CD14-positive monocyte (primary cell): ENCODE data around the gene PSMA4. TPM values are rescaled to one million over a fixed set of nuclear protein-coding genes. Genes with fewer than 3 reads are reported as not detected.
A peak's percentile ranks its signal among the peaks of the same experiment; 100 is the strongest.

Experiments used
- DNase-seq, 3 donors: peaks; one replicate each; pipeline ENCODE4 v3.0.0-alpha.2; 2011 to 2022
- H2AFZ ChIP-seq: 2 replicates; pipeline ENCODE4 v1.6.0; 2012; ENCODE audit warnings: mild to moderate bottlenecking, low read depth, low read length, inconsistent platforms; ENCODE audit not compliant: insufficient read depth, poor library complexity, severe bottlenecking
- H3K27ac ChIP-seq, 2 donors: 1 replicate in 1 of 2; 2 replicates in 1 of 2; pipeline ENCODE4 v1.5.1; 2012 to 2013; ENCODE audit warnings: low read length in 2 of 2, control low read depth in 1 of 2, inconsistent platforms in 1 of 2, low read depth in 1 of 2, mild to moderate bottlenecking in 1 of 2
- H3K27me3 ChIP-seq, 2 donors: one replicate each; pipeline versions ENCODE4 v1.6.0 to v1.6.1; 2011 to 2013; ENCODE audit warnings: low read length in 2 of 2; ENCODE audit not compliant: control insufficient read depth in 2 of 2, insufficient read depth in 2 of 2
- H3K36me3 ChIP-seq, 2 donors: replicated peaks in 1 of 2; 1 replicate in 1 of 2; 2 replicates in 1 of 2; pipeline versions ENCODE4 v1.5.1 to v1.6.1; 2012 to 2013; ENCODE audit warnings: low read length in 2 of 2, control low read depth in 1 of 2, inconsistent platforms in 1 of 2, mild to moderate bottlenecking in 1 of 2; ENCODE audit not compliant: insufficient read depth in 2 of 2, control insufficient read depth in 1 of 2
- H3K4me1 ChIP-seq, 2 donors: 1 replicate in 1 of 2; 2 replicates in 1 of 2; pipeline versions ENCODE4 v1.5.1 to v1.6.1; 2012 to 2013; ENCODE audit warnings: low read length in 2 of 2, control low read depth in 1 of 2, inconsistent platforms in 1 of 2, mild to moderate bottlenecking in 1 of 2, moderate library complexity in 1 of 2; ENCODE audit not compliant: insufficient read depth in 2 of 2, control insufficient read depth in 1 of 2
- H3K4me2 ChIP-seq: replicated peaks from 2 replicates; pipeline ENCODE3; 2012; ENCODE audit warnings: low read length, moderate library complexity, mild to moderate bottlenecking; ENCODE audit not compliant: poor library complexity, severe bottlenecking; ENCODE audit errors: extremely low read depth
- H3K4me3 ChIP-seq, 3 experiments: fragments of 200-600 bp in 1 of 3; sonication (generic) in 1 of 3; replicated peaks in 1 of 3; 1 replicate in 2 of 3; 2 replicates in 1 of 3; pipeline ENCODE4 v1.5.1; 2011 to 2013; ENCODE audit warnings: low read length in 3 of 3, mild to moderate bottlenecking in 3 of 3, control low read depth in 2 of 3, low read depth in 2 of 3, inconsistent platforms in 1 of 3, moderate library complexity in 1 of 3
- H3K79me2 ChIP-seq: 2 replicates; pipeline ENCODE4 v1.6.0; 2012; ENCODE audit warnings: mild to moderate bottlenecking, control low read depth, inconsistent platforms, low read length, moderate library complexity; ENCODE audit not compliant: insufficient read depth
- H3K9ac ChIP-seq: 2 replicates; pipeline ENCODE4 v1.6.0; 2017; ENCODE audit warnings: low read length, mild to moderate bottlenecking; ENCODE audit not compliant: insufficient read depth, poor library complexity, severe bottlenecking
- H3K9me3 ChIP-seq, 2 donors: replicated peaks in 1 of 2; 1 replicate in 1 of 2; 2 replicates in 1 of 2; pipeline versions ENCODE4 v1.5.1 to v1.6.1; 2012 to 2013; ENCODE audit warnings: low read length in 2 of 2, control low read depth in 1 of 2; ENCODE audit not compliant: control insufficient read depth in 1 of 2, insufficient read depth in 1 of 2
- H4K20me1 ChIP-seq: 2 replicates; pipeline ENCODE4 v1.6.0; 2012; ENCODE audit warnings: mild to moderate bottlenecking, low read length, control low read depth, moderate library complexity; ENCODE audit not compliant: insufficient read depth
- H3K27ac Mint-ChIP-seq, 7 donors: one replicate each; pipeline ENCODE4 v1.8.0; 2020; ENCODE audit warnings: mild to moderate bottlenecking in 7 of 7, mixed read lengths in 7 of 7, moderate library complexity in 6 of 7, inconsistent platforms in 2 of 7
- H3K27me3 Mint-ChIP-seq, 3 donors: one replicate each; pipeline ENCODE4 v1.8.0; 2021 to 2022; ENCODE audit warnings: low read depth in 3 of 3, mild to moderate bottlenecking in 3 of 3, mixed read lengths in 3 of 3, moderate library complexity in 3 of 3, inconsistent platforms in 1 of 3
- H3K36me3 Mint-ChIP-seq, 2 donors: one replicate each; pipeline ENCODE4 v1.8.0; 2020; ENCODE audit warnings: mixed read lengths in 2 of 2, inconsistent platforms in 1 of 2, mild to moderate bottlenecking in 1 of 2
- H3K4me1 Mint-ChIP-seq: one replicate; pipeline ENCODE4 v1.8.0; 2020; ENCODE audit warnings: mild to moderate bottlenecking, mixed read lengths
- H3K4me3 Mint-ChIP-seq, 2 donors: one replicate each; pipeline ENCODE4 v1.8.0; 2020; ENCODE audit warnings: mild to moderate bottlenecking in 2 of 2, mixed read lengths in 2 of 2, moderate library complexity in 1 of 2
- H3K9me3 Mint-ChIP-seq, 7 donors: one replicate each; pipeline ENCODE4 v1.8.0; 2020 to 2022; ENCODE audit warnings: mixed read lengths in 7 of 7, mild to moderate bottlenecking in 6 of 7, moderate library complexity in 6 of 7, inconsistent platforms in 2 of 7
- WGBS: methylation state at CpG from one replicate; pipeline ENCODE4 v1.1.5; 2013; ENCODE audit warnings: missing lambda C conversion rate; ENCODE audit not compliant: insufficient coverage; 5-methylcytosine and 5-hydroxymethylcytosine counted together
- intact Hi-C, 2 donors: fragments of 100-400 bp; cut with micrococcal nuclease; formaldehyde crosslinking; loops; one replicate each; pipeline versions ENCODE4 v1.15.0 to v1.15.1; 2023
- polyA plus RNA-seq, 3 donors: library from polyadenylated mRNA; depleted of rRNA in 1 of 3; unstranded in 2 of 3; stranded (reverse) in 1 of 3; fragments of 300-500 nt in 2 of 3; fragments of >200 nt in 1 of 3; fragmentation: Illumina TruSeq in 2 of 3; gene quantifications; 1 replicate in 2 of 3; 2 replicates in 1 of 3; pipeline ENCODE4 v1.2.3, GENCODE V29; 2012 to 2021
- TF ChIP-seq, protein P1 (sequence below): fragments of 200-600 bp; IDR thresholded peaks from one replicate; pipeline ENCODE4 v1.8.0; 2022; ENCODE audit warnings: antibody characterized with exemption, mild to moderate bottlenecking

The PSMA4 gene
- polyA plus RNA-seq, 3 donors, result 121 to 421 (median 406) TPM

DNA sequence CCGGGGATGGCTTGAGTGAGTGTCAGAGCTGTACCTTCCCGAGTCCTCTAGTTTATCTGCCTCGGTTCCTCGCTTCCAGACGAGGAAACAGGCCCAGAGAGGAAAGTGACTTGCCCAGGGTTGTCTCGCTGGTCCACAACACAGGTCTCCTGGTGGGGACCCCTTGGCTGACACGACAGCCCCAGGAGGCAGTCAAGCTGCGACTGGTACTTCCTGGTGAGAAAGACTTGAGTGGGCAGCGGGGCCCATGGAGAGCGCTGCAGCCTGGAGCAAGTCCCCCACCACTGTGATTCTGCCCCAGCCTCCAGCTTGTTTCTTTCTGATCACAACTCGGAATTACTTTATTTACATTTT, 24.5 kb downstream of the PSMA4 start:
- Histone ChIP-seq H3K9me3 (no peaks in the 10 kb centered on the region), H3K9ac (peak overlapping the region; percentile 39), H4K20me1 (no peaks in the 10 kb centered on the region), H3K27ac (no peak overlapping the region), H2AFZ (peak overlapping the region; percentile 67), H3K4me2 (peak overlapping the region; percentile 89), H3K4me1 (peaks cover 14 to 19% of the 10 kb centered on the region in 2 donors), H3K27me3 (peaks cover 29 to 32% of the 10 kb centered on the region in 2 donors), H3K4me3 (peak overlapping the region in 1 of 3 experiments; percentile 75), H3K79me2 (no peaks in the 10 kb centered on the region), H3K36me3 (no peaks in the 10 kb centered on the region)
- Mint-ChIP-seq H3K27me3 (peaks cover 27 to 51% (median 29%) of the 10 kb centered on the region in 3 donors), H3K4me3 (peak overlapping the region; percentile 82 to 90), H3K27ac (peak overlapping the region in 1 of 7 donors; percentile 9), H3K9me3 (peaks cover 0 to 4% (median 2%) of the 10 kb centered on the region in 7 donors), H3K4me1 (peaks cover 22% of the 10 kb centered on the region), H3K36me3 (peaks cover 0 to 4% of the 10 kb centered on the region in 2 donors)
- WGBS, result 10% methylated on average over 10 of the region's 11 CpGs
- intact Hi-C loops, result no loop called here
- TF ChIP-seq, protein P1, sequence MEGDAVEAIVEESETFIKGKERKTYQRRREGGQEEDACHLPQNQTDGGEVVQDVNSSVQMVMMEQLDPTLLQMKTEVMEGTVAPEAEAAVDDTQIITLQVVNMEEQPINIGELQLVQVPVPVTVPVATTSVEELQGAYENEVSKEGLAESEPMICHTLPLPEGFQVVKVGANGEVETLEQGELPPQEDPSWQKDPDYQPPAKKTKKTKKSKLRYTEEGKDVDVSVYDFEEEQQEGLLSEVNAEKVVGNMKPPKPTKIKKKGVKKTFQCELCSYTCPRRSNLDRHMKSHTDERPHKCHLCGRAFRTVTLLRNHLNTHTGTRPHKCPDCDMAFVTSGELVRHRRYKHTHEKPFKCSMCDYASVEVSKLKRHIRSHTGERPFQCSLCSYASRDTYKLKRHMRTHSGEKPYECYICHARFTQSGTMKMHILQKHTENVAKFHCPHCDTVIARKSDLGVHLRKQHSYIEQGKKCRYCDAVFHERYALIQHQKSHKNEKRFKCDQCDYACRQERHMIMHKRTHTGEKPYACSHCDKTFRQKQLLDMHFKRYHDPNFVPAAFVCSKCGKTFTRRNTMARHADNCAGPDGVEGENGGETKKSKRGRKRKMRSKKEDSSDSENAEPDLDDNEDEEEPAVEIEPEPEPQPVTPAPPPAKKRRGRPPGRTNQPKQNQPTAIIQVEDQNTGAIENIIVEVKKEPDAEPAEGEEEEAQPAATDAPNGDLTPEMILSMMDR, result no peak
- DNase-seq, result no peak

DNA sequence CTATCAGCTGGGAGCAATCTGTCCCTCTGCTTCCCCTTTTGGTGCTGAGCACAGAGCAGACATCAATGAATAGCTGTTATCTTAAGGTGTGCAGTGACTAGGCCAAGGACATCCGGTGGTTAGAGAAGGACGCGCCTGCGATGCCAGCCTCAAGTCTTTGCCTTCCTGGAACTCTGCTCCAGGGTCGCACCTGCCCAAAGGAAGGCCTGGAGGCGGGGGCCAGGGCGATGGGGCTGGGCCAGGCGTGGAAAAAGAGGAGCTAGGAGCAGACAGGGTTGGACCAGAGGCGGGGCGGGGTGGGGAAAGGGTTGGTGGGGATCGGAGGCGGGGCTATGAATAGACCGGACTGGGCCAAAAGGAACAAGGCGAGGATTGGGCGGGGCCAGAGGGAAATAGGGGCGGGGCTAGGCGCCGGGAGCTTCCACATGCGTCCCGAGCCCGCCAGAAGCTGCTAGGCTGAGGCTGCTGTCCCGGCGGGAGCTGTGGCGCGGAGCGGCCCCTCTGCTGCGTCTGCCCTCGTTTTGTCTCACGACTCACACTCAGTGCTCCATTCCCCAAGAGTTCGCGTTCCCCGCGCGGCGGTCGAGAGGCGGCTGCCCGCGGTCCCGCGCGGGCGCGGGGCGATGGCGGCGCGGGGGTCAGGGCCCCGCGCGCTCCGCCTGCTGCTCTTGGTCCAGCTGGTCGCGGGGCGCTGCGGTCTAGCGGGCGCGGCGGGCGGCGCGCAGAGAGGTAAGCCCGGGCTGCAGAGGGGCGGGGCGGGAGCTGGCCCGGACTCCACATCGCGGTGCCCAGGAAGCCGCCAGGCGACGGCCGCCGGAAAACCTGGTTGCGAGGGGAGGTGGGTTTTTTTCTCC, 25.1 kb downstream of the PSMA4 start, which contains the start of gene CHRNA5:
Gene CHRNA5 (plus strand): TSS at position 424 of the 854 bp plus-strand sequence. CDS start 200 bp downstream, at position 624.
- H3K27ac ChIP-seq, result no peak within 1 kb of the TSS
- TF ChIP-seq, protein P1, result no peak
- H3K36me3 Mint-ChIP-seq, result peaks cover 0 to 4% of the 10 kb centered on the region in 2 donors

More for the DNA sequence above, 25.1 kb downstream of the PSMA4 start, which contains the start of gene CHRNA5:
- H3K4me3 Mint-ChIP-seq, result peak within 1 kb of the TSS; percentile 82 to 90
- intact Hi-C loops, result no loop called here
- Histone ChIP-seq H3K4me2 (peak within 1 kb of the TSS; percentile 89), H3K9ac (peak within 1 kb of the TSS; percentile 39), H3K4me3 (peak within 1 kb of the TSS; percentile 34 to 75 (median 38)), H3K79me2 (no peaks in the 10 kb centered on the region), H3K4me1 (peaks cover 14 to 19% of the 10 kb centered on the region in 2 donors), H3K27me3 (peaks cover 29 to 32% of the 10 kb centered on the region in 2 donors), H4K20me1 (no peaks in the 10 kb centered on the region), H3K36me3 (no peaks in the 10 kb centered on the region), H2AFZ (peak within 1 kb of the TSS; percentile 67), H3K9me3 (no peaks in the 10 kb centered on the region)
- H3K27me3 Mint-ChIP-seq, result peaks cover 27 to 51% (median 29%) of the 10 kb centered on the region in 3 donors
- under 1% methylated on average over 63 of the region's 75 CpGs for WGBS
- DNase-seq, result peak; percentile 36 to 73 (median 47)
- peak within 1 kb of the TSS in 1 of 7 donors; percentile 9 for H3K27ac Mint-ChIP-seq
- peaks cover 22% of the 10 kb centered on the region for H3K4me1 Mint-ChIP-seq
- peaks cover 0 to 4% (median 2%) of the 10 kb centered on the region in 7 donors for H3K9me3 Mint-ChIP-seq
